H1 (cell line): ENCODE measurements around the gene IP6K3. TPM values are rescaled to one million over a fixed set of nuclear protein-coding genes. Genes with fewer than 3 reads are reported as not detected.

Experiments
- CTCF ChIA-PET: fragments of 300-600 bp; sonication (Branson Sonifier 250); formaldehyde crosslinking; loops from one replicate; lab custom pipeline; 2021; ENCODE audit not compliant: partially characterized antibody; lab: Charles Lee
- POLR2A ChIA-PET: fragments of 300-600 bp; sonication (Branson Sonifier 250); formaldehyde crosslinking; loops from one replicate; lab custom pipeline; 2021; ENCODE audit warnings: inconsistent platforms; ENCODE audit not compliant: partially characterized antibody; lab: Charles Lee
- DNase-seq, 2 experiments: peaks; one replicate each; pipeline versions ENCODE4 v3.0.0 to v3.0.0-alpha.2; 2010 to 2022; ENCODE audit warnings: low spot score in 2 of 2, low read depth in 1 of 2, mixed read lengths in 1 of 2
- FAIRE-seq: peaks from 2 replicates; lab custom pipeline; 2011; peaks lifted over from hg19 to GRCh38; lab: Jason Lieb, UNC
- H2AFZ ChIP-seq: 2 replicates; pipeline ENCODE4 v1.8.1; 2012; ENCODE audit warnings: low read length, inconsistent platforms
- H2AK5ac ChIP-seq: 2 replicates; pipeline ENCODE4 v1.6.1; 2013; ENCODE audit warnings: low read depth, low read length
- H2BK120ac ChIP-seq: replicated peaks from 2 replicates; pipeline ENCODE3; 2013; ENCODE audit warnings: low read depth, low read length, inconsistent platforms
- H2BK12ac ChIP-seq: 2 replicates; pipeline ENCODE4 v1.6.1; 2013; ENCODE audit warnings: low read depth, low read length
- H2BK15ac ChIP-seq: 2 replicates; pipeline ENCODE4 v1.6.1; 2013; ENCODE audit warnings: low read length
- H2BK20ac ChIP-seq: 2 replicates; pipeline ENCODE4 v1.6.1; 2013; ENCODE audit warnings: low read length
- H2BK5ac ChIP-seq: 2 replicates; pipeline ENCODE4 v1.6.1; 2013; ENCODE audit warnings: low read depth, low read length
- H3K14ac ChIP-seq: 2 replicates; pipeline ENCODE4 v1.6.1; 2013; ENCODE audit warnings: inconsistent platforms; ENCODE audit not compliant: insufficient read length
- H3K18ac ChIP-seq: 2 replicates; pipeline ENCODE4 v1.6.1; 2013; ENCODE audit warnings: low read length; ENCODE audit errors: extremely low read depth
- H3K23ac ChIP-seq: 2 replicates; pipeline ENCODE4 v1.6.1; 2013; ENCODE audit warnings: inconsistent platforms; ENCODE audit not compliant: insufficient read length
- H3K23me2 ChIP-seq: 2 replicates; pipeline ENCODE4 v1.6.1; 2013; ENCODE audit warnings: low read depth, low read length
- H3K27ac ChIP-seq: 2 replicates; pipeline ENCODE4 v1.6.1; 2011; ENCODE audit warnings: low read depth, low read length, inconsistent platforms
- H3K27me3 ChIP-seq, 4 experiments: replicated peaks in 1 of 4; 1 replicate in 1 of 4; 2 replicates in 3 of 4; pipeline versions ENCODE4 v1.6.1 to v1.8.1; 2011 to 2013; ENCODE audit warnings: low read length in 3 of 4, mild to moderate bottlenecking in 3 of 4, inconsistent platforms in 2 of 4, mixed read lengths in 2 of 4, moderate library complexity in 1 of 4; ENCODE audit not compliant: control insufficient read depth in 3 of 4, insufficient read depth in 3 of 4; ENCODE audit errors: extremely low read depth in 1 of 4
- H3K36me3 ChIP-seq, 4 experiments: 2 replicates each; pipeline versions ENCODE4 v1.6.1 to v1.8.1; 2011 to 2013; ENCODE audit warnings: mild to moderate bottlenecking in 4 of 4, low read length in 3 of 4, moderate library complexity in 2 of 4, control low read depth in 1 of 4, inconsistent platforms in 1 of 4; ENCODE audit not compliant: insufficient read depth in 4 of 4, control insufficient read depth in 2 of 4
- H3K4ac ChIP-seq: replicated peaks from 2 replicates; pipeline ENCODE3; 2013; ENCODE audit warnings: low read length, low read depth, mixed read lengths, inconsistent platforms; ENCODE audit not compliant: insufficient read length
- H3K4me1 ChIP-seq, 4 experiments: replicated peaks in 1 of 4; 1 replicate in 1 of 4; 2 replicates in 3 of 4; pipeline versions ENCODE4 v1.6.1 to v1.8.1; 2011 to 2013; ENCODE audit warnings: low read length in 3 of 4, inconsistent platforms in 2 of 4, mixed read lengths in 1 of 4; ENCODE audit not compliant: insufficient read depth in 4 of 4, control insufficient read depth in 3 of 4
- H3K4me2 ChIP-seq, 2 experiments: 2 replicates each; pipeline versions ENCODE4 v1.6.1 to v1.8.1; 2011 to 2013; ENCODE audit warnings: low read depth in 2 of 2, low read length in 2 of 2, control low read depth in 1 of 2, inconsistent platforms in 1 of 2, mild to moderate bottlenecking in 1 of 2; ENCODE audit not compliant: insufficient read depth in 1 of 2
- H3K4me3 ChIP-seq, 4 experiments: fragments of 200-600, 300-600 bp in 1 of 4; sonication (generic), shearing (Covaris generic), sonication (Bioruptor Twin) in 1 of 4; 2 replicates each; pipeline versions ENCODE4 v1.5.1 to v1.8.1; 2011 to 2016; ENCODE audit warnings: low read length in 4 of 4, low read depth in 3 of 4, control low read depth in 2 of 4, inconsistent platforms in 2 of 4, mild to moderate bottlenecking in 2 of 4, mixed read lengths in 1 of 4, moderate library complexity in 1 of 4; ENCODE audit not compliant: insufficient read depth in 2 of 4; ENCODE audit errors: extremely low read depth in 1 of 4
- H3K56ac ChIP-seq: replicated peaks from 2 replicates; pipeline ENCODE3; 2013; ENCODE audit warnings: low read depth, mild to moderate bottlenecking, mixed read lengths, low read length, inconsistent platforms; ENCODE audit not compliant: insufficient read length
- H3K79me1 ChIP-seq: 2 replicates; pipeline ENCODE4 v1.6.1; 2013; ENCODE audit warnings: low read depth, low read length, control low read depth
- H3K79me2 ChIP-seq, 2 experiments: 2 replicates each; pipeline versions ENCODE4 v1.6.1 to v1.8.1; 2012 to 2013; ENCODE audit warnings: low read length in 2 of 2, mild to moderate bottlenecking in 2 of 2, inconsistent platforms in 1 of 2; ENCODE audit not compliant: insufficient read depth in 2 of 2, control insufficient read depth in 1 of 2
- H3K9ac ChIP-seq, 4 experiments: replicated peaks in 1 of 4; 1 replicate in 1 of 4; 2 replicates in 3 of 4; pipeline versions ENCODE4 v1.6.1 to v1.8.1; 2011 to 2013; ENCODE audit warnings: low read depth in 3 of 4, low read length in 3 of 4, control low read depth in 2 of 4, mild to moderate bottlenecking in 2 of 4, moderate library complexity in 2 of 4, inconsistent platforms in 1 of 4; ENCODE audit errors: extremely low read depth in 1 of 4
- H3K9me3 ChIP-seq, 2 experiments: 2 replicates each; pipeline versions ENCODE4 v1.6.1 to v1.8.1; 2012 to 2013; ENCODE audit warnings: mild to moderate bottlenecking in 2 of 2, moderate library complexity in 2 of 2, control low read depth in 1 of 2, inconsistent platforms in 1 of 2, low read depth in 1 of 2, low read length in 1 of 2, mixed read lengths in 1 of 2; ENCODE audit not compliant: insufficient read depth in 2 of 2
- H4K20me1 ChIP-seq, 2 experiments: replicated peaks in 1 of 2; 2 replicates each; pipeline versions ENCODE3 to v1.8.1; 2011 to 2013; ENCODE audit warnings: inconsistent platforms in 2 of 2, low read length in 2 of 2, mild to moderate bottlenecking in 1 of 2; ENCODE audit not compliant: insufficient read depth in 2 of 2, control insufficient read depth in 1 of 2
- H4K5ac ChIP-seq: 2 replicates; pipeline ENCODE4 v1.6.1; 2013; ENCODE audit warnings: low read length, low read depth, mixed read lengths, inconsistent platforms; ENCODE audit not compliant: insufficient read length
- H4K8ac ChIP-seq: 2 replicates; pipeline ENCODE4 v1.8.0; 2013; ENCODE audit warnings: mild to moderate bottlenecking, moderate library complexity, low read length, inconsistent platforms; ENCODE audit not compliant: insufficient read depth; ENCODE audit errors: extremely low read depth
- H4K91ac ChIP-seq: replicated peaks from 2 replicates; pipeline ENCODE3; 2013; ENCODE audit warnings: low read length, mixed read lengths, inconsistent platforms; ENCODE audit not compliant: insufficient read length
- ASH2L ChIP-seq: fragments of 200-600, 300-600 bp; sonication (generic); IDR thresholded peaks from one replicate; pipeline ENCODE4 v1.7.1; 2017; ENCODE audit warnings: low read length
- CEBPB ChIP-seq: IDR thresholded peaks from 2 replicates; pipeline ENCODE4 v1.6.1; 2012; ENCODE audit warnings: low read depth, low read length
- EZH2 ChIP-seq: fragments of 200-600 bp; sonication (generic); IDR thresholded peaks from 2 replicates; pipeline ENCODE4 v1.7.1; 2012; ENCODE audit warnings: low read depth, mild to moderate bottlenecking, moderate library complexity, low read length, inconsistent platforms; ENCODE audit not compliant: severe bottlenecking
- GABPA ChIP-seq: IDR thresholded peaks from 2 replicates; pipeline ENCODE4 v1.6.1; 2011; ENCODE audit warnings: mild to moderate bottlenecking, low read length, moderate library complexity, borderline replicate concordance; ENCODE audit not compliant: insufficient read depth
- GTF2F1 ChIP-seq: IDR thresholded peaks from 2 replicates; pipeline ENCODE4 v1.6.1; 2012; ENCODE audit warnings: low read depth, low read length, improper control_type of control experiment, borderline replicate concordance
- KDM5A ChIP-seq: fragments of 200-600 bp; IDR thresholded peaks from 2 replicates; pipeline ENCODE4 v1.7.1; 2012; ENCODE audit warnings: mild to moderate bottlenecking, low read length, inconsistent platforms, mixed read lengths
- POLR2A ChIP-seq, 2 experiments: IDR thresholded peaks; 1 replicate in 1 of 2; 2 replicates in 1 of 2; pipeline ENCODE4 v1.6.1; 2011; ENCODE audit warnings: low read depth in 2 of 2, low read length in 2 of 2, mild to moderate bottlenecking in 2 of 2; ENCODE audit errors: control extremely low read depth in 1 of 2
- POU5F1 ChIP-seq: IDR thresholded peaks from 2 replicates; pipeline ENCODE4 v1.6.1; 2011; ENCODE audit warnings: low read depth, mild to moderate bottlenecking, low read length, moderate library complexity
- SUZ12 ChIP-seq: fragments of 200-600 bp; sonication (generic); IDR thresholded peaks from 2 replicates; pipeline ENCODE4 v1.6.1; 2012; ENCODE audit warnings: mild to moderate bottlenecking, inconsistent platforms, low read length, moderate library complexity, mixed read lengths
- WGBS, 2 experiments: shearing (Covaris generic) in 1 of 2; methylation state at CpG; one replicate each; pipeline versions ENCODE4 v1.1.6 to v1.1.7; 2013 to 2015; ENCODE audit warnings: low lambda C conversion rate in 2 of 2, mixed read lengths in 2 of 2, inconsistent platforms in 1 of 2, low coverage in 1 of 2, missing lambda C conversion rate in 1 of 2; ENCODE audit not compliant: insufficient replicate concordance in 2 of 2, insufficient coverage in 1 of 2, insufficient read length in 1 of 2; ENCODE audit errors: extremely low coverage in 1 of 2, missing lambda C conversion rate in 1 of 2; 5-methylcytosine and 5-hydroxymethylcytosine counted together
- polyA plus RNA-seq, 7 experiments: library from polyadenylated mRNA; depleted of rRNA in 3 of 7; stranded (reverse) in 5 of 7; unstranded in 2 of 7; fragments of >200 nt in 5 of 7; fragments of 200-250 nt in 2 of 7; gene quantifications; 1 replicate in 5 of 7; 2 replicates in 1 of 7; 4 replicates in 1 of 7; pipeline versions ENCODE4 v1.2.1 to v1.2.3, GENCODE V29; 2011 to 2013; ENCODE audit warnings: missing spikeins in 2 of 7, mixed read lengths in 2 of 7
- total RNA-seq: library from RNA; stranded (reverse); fragmentation: NEBNext Ultra II Directional; extraction: Animal tissue kit (Norgen Biotek cat#: 25700); gene quantifications from 2 replicates; pipeline ENCODE4 v1.2.1, GENCODE V29; 2021
- TF ChIP-seq, protein P1 (sequence below): IDR thresholded peaks from 2 replicates; pipeline ENCODE4 v1.6.1; 2011; ENCODE audit warnings: low read depth, mild to moderate bottlenecking, low read length; ENCODE audit not compliant: insufficient read depth

The IP6K3 gene
- total and polyA plus RNA-seq, 2 of the 8 experiments (the other 6 are each of a cell fraction or from before 2014, with no cell fraction given), result 0.22 to 0.73 TPM

DNA sequence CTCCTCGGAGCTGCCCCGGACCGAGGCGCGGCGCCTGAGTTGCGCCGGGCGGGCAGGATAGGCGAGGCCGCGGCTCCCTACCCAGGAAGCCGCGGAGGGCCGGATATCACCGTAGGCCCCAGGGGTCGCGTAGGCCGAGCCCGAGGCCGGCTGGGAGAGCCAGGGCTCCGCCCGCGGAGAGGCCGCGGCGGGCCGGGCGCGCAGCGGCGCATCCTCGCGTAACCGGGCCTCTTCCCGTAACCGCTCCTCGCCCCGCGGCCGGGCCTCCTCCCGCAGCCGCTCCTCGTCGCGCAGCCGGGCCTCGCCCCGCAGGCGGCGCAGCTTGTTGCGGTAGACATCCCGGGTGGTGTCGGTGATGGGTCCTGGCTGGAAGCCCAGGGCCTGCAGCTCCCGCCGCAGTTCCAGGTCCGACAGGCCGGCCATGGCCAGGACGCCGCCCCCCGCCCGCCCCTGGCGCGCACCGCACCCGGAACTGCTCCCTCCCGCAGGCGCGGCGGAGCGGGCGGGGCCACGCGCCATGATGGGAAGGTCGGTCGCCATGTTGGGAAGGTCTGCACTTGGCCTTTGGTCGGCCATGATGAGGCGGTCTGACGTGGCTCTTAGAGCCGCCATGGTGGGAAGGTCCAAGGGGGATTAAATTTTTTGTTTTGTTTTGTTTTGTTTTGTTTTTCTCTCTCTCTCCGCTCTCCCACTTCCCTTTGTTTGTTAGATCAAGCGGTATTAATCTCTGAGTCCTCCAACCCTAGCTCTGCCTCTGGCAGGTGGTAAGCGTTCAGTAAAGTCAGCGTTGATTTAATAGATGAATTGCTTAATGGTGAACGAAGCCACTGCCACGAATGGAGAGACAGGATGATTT lies 42.2 kb upstream of the IP6K3 start, which contains the start of gene LEMD2:
Gene LEMD2 (minus strand): TSS at position 437 of the 856 bp plus-strand sequence. CDS start 14 bp downstream, at position 423.
- Histone ChIP-seq H3K79me1 (peaks cover 8% of the 10 kb centered on the region), H3K4me3 (peak within 1 kb of the TSS; percentile 59 to 94 (median 74)), H4K5ac (peak within 1 kb of the TSS; percentile 73), H3K18ac (peak within 1 kb of the TSS; percentile 96), H3K9me3 (no peaks in the 10 kb centered on the region), H2BK12ac (peak within 1 kb of the TSS; percentile 99), H2BK120ac (peak within 1 kb of the TSS; percentile 81), H2BK20ac (peak within 1 kb of the TSS; percentile 76; the same call in 1 of the 2 replicates), H3K56ac (peak within 1 kb of the TSS; percentile 34), H3K23ac (no peak within 1 kb of the TSS), H3K23me2 (peaks cover 2% of the 10 kb centered on the region), H3K27me3 (no peaks in the 10 kb centered on the region), H3K4me2 (peak within 1 kb of the TSS; percentile 83 to 93), H2BK15ac (peak within 1 kb of the TSS; percentile 83), H3K14ac (no peak within 1 kb of the TSS), H4K91ac (peak within 1 kb of the TSS; percentile 36), H4K20me1 (peaks cover 0 to 2% of the 10 kb centered on the region in 2 experiments), H2BK5ac (peak within 1 kb of the TSS; percentile 96), H2AFZ (peak within 1 kb of the TSS; percentile 72), H3K27ac (peak within 1 kb of the TSS; percentile 76), H2AK5ac (peak within 1 kb of the TSS; percentile 87), H4K8ac (peak within 1 kb of the TSS; percentile 95), H3K4ac (peak within 1 kb of the TSS; percentile 54), H3K4me1 (peaks cover 18 to 63% (median 30%) of the 10 kb centered on the region in 4 experiments), H3K79me2 (peaks cover 11 to 44% of the 10 kb centered on the region in 2 experiments), H3K36me3 (peaks cover 2 to 17% (median 7%) of the 10 kb centered on the region in 4 experiments; a peak in 5 of 8 replicates), H3K9ac (peak within 1 kb of the TSS; percentile 70 to 84 (median 80))
- DNase-seq (peak; percentile 71 to 95), FAIRE-seq (no peak)
- 6% methylated on average over 55 of the region's 86 CpGs; no CpG with 5 or more reads in 1 of the 2 experiments for WGBS, 2 experiments
- ChIA-PET POLR2A (interaction anchor here (0.8 to 4.5 kb wide), 6 partner anchors 11 to 230 kb away, joined by 3 to 39 read pairs (median 5); no protein-coding TSS in a partner anchor), CTCF (interaction anchor here (1.0 to 1.9 kb wide), 6 partner anchors 9 to 353 kb away, joined by 3 to 5 read pairs (median 4); partner anchors contain the start of gene MLN)
- TF ChIP-seq, protein P1, sequence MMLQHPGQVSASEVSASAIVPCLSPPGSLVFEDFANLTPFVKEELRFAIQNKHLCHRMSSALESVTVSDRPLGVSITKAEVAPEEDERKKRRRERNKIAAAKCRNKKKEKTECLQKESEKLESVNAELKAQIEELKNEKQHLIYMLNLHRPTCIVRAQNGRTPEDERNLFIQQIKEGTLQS, result no peak
- TF ChIP-seq ASH2L, result peak; percentile 89
- no peak for TF ChIP-seq GTF2F1
- TF ChIP-seq SUZ12, result no peak
- no peak for TF ChIP-seq KDM5A
- TF ChIP-seq GABPA, result no peak; the same call in 1 of the 2 replicates
- no peak for TF ChIP-seq EZH2
- no peak for TF ChIP-seq POU5F1
- TF ChIP-seq CEBPB, result no peak
- peak in 1 of 2 experiments; percentile 52; a peak in 2 of 3 replicates for TF ChIP-seq POLR2A (IDR thresholded peaks at IDR 0.05; ENCODE audit: control extremely low read depth in 1 of 2, low read depth in 2 of 2, low read length in 2 of 2)
